Measurements from ENCODE around the gene SLC51B.
A peak's percentile ranks its signal among the peaks of the same experiment; 100 is the strongest.

The SLC51B gene

GRCh38 chr15:65029736-65030208, 15.4 kb upstream of the SLC51B start:
- H3K4me3 ChIP-seq (replicated peaks in 1 of 2; ENCODE audit: low read depth in 2 of 2, low read length in 2 of 2), result peak overlapping the region in 1 of 2 donors; percentile 92
- TF ChIP-seq CTCF (IDR thresholded peaks at IDR 0.05; ENCODE audit: low read depth, low read length), result no peak
- no peak for DNase-seq (ENCODE audit: low read depth in 2 of 2)

DNA sequence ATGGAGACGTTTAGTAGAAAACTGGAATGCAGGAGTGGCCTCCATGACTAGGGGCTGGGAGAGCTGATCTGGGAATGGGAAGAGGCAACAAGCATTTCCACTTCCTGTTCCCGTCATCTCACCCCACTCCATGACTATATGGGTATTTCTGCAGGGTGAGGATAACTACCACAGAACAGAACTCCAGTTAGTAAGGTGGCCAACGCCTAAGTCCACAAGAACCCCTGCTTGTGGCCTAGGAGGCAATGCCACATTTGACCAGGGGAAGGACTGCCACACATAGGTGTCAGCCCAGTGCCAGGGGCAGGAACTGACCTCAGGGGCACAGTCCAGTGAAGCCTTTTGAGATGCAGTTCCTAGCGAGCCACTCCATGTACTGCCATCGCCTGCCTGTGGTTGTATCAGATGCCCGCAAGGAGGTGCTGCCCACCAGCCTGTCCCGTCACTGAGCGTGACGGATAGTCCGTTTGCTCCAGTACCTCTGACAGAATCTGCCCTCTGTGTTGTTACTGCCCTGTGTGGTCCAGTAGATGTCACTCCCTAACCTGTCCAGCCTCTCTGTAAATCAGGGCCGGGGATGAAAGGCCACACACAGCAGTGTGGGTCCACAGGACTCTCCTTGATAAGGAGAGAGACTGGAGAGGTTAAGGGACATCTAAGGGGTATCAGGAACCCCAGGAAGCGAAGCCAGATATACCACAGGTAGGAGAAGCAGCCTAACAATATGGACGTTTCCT, 12.2 kb upstream of the SLC51B start:
- DNase-seq (ENCODE audit: low read depth in 2 of 2), result peak; percentile 61 to 63
- TF ChIP-seq CTCF (IDR thresholded peaks at IDR 0.05; ENCODE audit: low read depth, low read length), result peak; percentile 61
- no peak overlapping the region for H3K4me3 ChIP-seq (replicated peaks in 1 of 2; ENCODE audit: low read depth in 2 of 2, low read length in 2 of 2)

DNA sequence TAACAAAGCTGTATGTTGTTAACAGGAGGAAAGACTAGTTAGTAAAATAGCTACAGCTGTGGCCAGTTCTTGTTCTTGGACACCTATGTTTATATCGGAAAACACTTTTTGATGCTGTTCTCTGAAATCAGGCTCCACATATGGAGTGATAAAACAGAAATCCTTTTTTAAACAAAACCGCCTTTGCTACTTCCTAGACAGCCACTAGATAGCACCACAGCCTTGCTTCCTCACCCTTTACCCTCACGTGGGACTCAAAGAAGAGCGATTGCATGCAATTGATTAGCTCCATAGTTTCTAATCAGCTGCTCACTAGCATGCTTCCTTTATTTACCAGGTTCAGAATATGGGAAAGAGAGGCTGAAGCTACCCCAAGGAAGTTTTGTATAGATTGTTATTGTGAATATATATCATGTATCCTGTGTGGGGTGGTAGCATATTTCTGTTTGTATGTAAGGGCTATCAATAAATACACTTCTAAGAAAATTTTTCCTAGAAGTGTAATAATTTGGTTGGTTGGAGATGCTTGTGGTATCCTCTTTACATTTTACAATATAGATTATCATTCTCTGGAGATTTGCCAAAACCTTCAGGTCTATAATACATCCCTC, 11.4 kb upstream of the SLC51B start:
- peak; percentile 63 to 68 for DNase-seq (ENCODE audit: low read depth in 2 of 2)
- H3K4me3 ChIP-seq (replicated peaks in 1 of 2; ENCODE audit: low read depth in 2 of 2, low read length in 2 of 2), result no peak overlapping the region
- peak; percentile 63 for TF ChIP-seq CTCF (IDR thresholded peaks at IDR 0.05; ENCODE audit: low read depth, low read length)

GRCh38 chr15:65034719-65035118, 10.5 kb upstream of the SLC51B start:
- DNase-seq (ENCODE audit: low read depth in 2 of 2), result no peak
- no peak overlapping the region for H3K4me3 ChIP-seq (replicated peaks in 1 of 2; ENCODE audit: low read depth in 2 of 2, low read length in 2 of 2)
- TF ChIP-seq CTCF (IDR thresholded peaks at IDR 0.05; ENCODE audit: low read depth, low read length), result no peak

DNA sequence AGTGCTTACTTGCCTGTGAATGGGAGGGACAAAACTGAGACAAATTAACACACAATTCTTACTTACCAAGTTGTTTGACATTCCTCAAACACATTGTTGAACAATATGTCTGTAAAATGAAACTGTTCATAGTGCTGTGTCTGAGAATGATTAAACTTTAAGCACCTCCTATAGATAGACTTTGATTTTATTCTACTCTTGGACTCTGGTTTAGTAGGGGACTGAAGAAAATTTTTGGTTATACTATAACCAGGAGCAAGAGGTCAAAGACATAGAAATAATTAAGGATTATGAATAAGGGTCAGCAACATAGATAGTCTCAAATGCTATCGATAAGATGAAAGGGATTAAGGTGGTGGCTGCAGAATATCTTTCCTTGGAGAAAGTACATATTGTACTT, 7.9 kb upstream of the SLC51B start:
- no peak overlapping the region for H3K4me3 ChIP-seq (replicated peaks in 1 of 2; ENCODE audit: low read depth in 2 of 2, low read length in 2 of 2)
- DNase-seq (ENCODE audit: low read depth in 2 of 2), result no peak
- TF ChIP-seq CTCF (IDR thresholded peaks at IDR 0.05; ENCODE audit: low read depth, low read length), result no peak

- TF ChIP-seq CTCF (IDR thresholded peaks at IDR 0.05; ENCODE audit: low read depth, low read length), result no peak
Observed at GRCh38 chr15:65038428-65038827, 6.8 kb upstream of the SLC51B start.

More at GRCh38 chr15:65038428-65038827, 6.8 kb upstream of the SLC51B start:
- H3K4me3 ChIP-seq (replicated peaks in 1 of 2; ENCODE audit: low read depth in 2 of 2, low read length in 2 of 2), result no peak overlapping the region
- no peak for DNase-seq (ENCODE audit: low read depth in 2 of 2)
